HTR-8/SVneo (cell line): ENCODE measurements around the gene NEO1.

ENCODE experiments used
- DNase-seq: peaks from one replicate; pipeline ENCODE4 v3.0.0; 2011; ENCODE audit warnings: low spot score, mixed read lengths; ENCODE audit not compliant: insufficient read length
- FAIRE-seq: peaks from 2 replicates; lab custom pipeline; 2011; peaks lifted over from hg19 to GRCh38; lab: Jason Lieb, UNC

NEO1 gene

DNA sequence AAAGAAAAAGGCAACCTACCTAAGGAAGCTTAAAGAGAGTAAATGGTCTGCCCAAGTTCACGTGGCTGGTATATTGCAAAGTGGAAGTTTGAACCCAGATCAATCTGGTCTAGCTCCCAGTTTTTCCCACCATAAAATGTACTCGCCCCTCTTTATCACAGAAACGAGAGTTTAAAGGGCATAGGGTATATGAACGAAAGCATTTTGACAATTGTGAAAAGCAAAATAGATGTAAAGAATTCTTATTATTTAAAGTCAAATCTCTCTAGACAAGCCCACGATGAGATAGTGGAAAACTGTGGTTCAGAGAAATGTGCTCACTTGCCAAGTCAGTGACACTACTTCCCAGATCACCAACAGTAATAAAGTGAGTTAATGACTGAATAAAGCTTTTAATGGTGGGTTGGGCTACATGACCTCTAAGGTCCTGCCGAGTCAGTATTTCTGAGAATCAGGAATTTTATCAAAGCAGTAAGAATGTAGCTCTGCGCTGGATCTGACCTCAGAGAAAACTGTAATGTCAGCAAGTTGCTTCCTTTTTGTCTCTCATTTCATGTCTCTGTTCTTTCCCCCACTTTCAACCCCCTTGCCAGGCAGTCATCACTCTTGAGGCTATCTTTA, 23.3 kb upstream of the NEO1 start:
- no peak for DNase-seq
- peak; percentile 52 for FAIRE-seq

DNA sequence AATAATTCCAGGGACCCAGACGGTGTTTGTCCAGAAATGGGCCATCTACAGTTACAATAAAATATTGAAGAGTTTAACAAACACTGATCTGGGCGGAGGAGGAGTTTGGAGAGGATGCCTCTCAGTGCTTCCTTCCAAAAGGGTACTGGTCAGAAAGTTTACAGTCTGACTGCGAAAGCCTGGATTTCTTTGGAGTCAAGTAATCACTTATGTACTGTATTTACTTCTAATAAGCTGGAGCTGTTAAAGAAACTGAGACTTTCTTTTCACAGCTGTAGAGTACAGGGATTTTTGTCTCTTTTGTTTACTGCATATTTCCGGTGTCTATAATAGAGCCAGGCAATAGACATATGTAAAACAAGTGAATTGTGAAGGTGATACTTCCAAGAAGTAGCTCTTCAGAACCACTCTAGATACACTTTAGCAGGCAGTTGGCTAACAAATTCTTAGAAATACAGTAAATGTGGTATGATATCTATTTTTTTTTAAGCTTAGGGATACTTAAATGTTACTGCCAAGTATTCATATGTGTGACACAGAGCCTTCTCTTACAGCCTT, 22.1 kb upstream of the NEO1 start:
- DNase-seq (no peak), FAIRE-seq (no peak)

DNA sequence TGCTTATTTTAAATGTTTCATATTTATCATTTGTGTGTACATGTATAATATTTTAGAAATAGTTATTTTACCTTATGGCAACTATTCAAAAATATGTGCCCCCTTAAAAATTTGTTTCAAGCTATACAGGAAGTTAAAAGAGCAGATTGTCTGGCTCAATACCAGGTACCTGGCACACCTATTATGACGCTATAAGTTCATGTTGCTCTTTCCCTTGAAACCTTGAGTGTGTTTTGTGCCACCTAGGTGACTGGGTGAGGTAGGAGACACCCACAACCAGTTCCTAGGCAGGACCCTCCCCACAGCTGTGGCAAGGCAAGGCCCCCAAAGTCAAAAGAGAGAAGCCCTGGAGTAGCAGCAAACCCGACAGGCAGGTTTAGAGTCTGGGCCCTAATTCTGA, 20.6 kb upstream of the NEO1 start:
- FAIRE-seq (peak; percentile 20), DNase-seq (no peak)

DNA sequence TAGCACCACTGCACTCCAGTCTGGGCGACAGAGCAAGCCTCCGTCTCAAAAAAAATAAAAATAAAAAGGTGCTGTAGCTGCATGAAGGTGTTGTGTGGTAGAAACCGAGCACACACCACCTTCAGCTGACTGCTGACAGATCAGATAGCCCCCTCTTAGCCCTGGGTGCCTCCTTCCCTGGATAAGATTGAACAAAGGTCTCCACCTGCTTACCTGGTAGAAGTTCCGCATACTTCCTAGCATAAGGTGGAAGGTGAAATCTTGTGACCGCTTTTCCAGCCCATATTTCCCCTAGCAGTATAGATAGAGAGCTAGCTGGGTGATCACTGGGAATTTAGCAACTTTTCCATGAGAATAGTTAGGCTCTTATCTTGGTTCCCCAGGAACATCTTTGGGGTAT, 18.7 kb upstream of the NEO1 start:
- FAIRE-seq (peak; percentile 4), DNase-seq (no peak)

DNA sequence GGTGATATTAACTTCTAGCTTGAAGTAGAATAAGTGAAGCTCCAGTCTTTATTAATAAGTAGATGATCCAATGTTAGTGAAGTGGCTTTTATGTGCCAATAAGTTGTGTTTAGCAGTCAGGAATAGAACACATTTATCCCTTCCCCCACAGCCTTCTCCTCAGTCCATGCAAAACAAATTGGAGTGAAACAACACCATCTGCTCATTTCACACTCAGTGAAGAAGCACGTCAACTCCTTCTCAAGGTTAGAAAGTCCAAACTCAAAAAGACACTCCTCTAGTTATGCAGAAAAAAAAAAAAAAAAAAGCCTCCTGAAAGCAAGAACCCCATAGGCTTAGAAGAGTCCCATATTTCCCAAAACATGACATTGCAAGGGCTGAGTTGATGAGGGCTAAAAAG, 18.0 kb upstream of the NEO1 start:
- FAIRE-seq (peak; percentile 36), DNase-seq (no peak)

DNA sequence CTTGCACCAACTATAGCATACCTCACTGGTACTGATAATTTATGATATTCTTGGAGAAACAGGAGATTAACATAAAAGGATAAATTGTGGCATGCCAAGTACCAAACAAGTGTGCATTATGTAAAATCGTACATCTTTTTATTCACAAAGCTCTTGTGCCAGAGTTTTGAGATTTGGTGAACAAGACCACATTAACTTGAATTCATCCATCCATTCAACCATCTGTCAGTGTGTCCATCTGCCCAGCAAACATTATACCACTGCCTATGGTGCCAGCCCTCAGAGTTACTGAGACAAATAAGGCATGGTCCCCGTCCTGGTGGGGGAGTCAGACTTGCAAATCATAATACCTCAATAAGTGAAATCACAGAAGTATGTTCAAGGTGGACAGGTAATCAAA, 17.0 kb upstream of the NEO1 start:
- peak; percentile 69 for FAIRE-seq

DNA sequence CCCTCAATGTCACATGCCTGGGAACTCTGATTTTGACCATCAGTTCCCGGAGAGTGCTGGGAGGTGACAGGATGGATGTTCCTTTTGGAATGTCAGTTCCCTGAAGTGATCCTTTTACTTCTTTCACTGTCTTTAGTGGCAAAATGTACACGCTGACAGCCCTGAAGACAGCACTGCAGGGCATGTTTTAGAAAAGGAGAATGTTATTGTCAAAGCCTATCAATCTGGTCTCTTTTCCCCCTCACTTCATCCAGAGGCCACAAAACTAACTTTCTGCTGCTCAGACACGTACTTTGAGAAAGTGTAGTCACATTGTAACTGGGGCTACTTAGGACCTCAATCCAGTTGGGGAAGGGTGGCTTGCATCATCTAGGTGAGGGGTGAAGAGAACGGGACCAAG, 14.0 kb upstream of the NEO1 start:
- FAIRE-seq: peak; percentile 68
- no peak for DNase-seq

More for the DNA sequence above, 17.0 kb upstream of the NEO1 start:
- no peak for DNase-seq

DNA sequence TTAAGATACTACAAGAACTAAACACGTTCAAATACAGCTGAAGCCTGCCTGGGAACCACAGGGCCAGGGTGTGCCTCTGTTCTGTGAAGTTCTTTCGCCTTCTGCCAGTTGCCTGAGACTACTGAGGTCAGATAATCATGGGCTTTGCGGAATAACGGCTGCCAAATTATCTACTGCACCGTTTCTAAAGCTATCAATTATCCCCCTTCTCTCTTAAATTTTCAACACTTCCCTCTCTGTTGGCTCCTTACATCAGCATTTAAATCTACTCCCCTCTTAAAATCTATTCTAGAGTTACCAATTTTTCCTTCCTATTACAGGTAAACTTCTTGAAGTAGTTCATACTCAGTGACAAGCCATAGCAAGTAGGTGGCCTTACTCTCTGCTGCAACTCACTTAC, 6.2 kb upstream of the NEO1 start:
- DNase-seq: no peak
- FAIRE-seq: peak; percentile 58

DNA sequence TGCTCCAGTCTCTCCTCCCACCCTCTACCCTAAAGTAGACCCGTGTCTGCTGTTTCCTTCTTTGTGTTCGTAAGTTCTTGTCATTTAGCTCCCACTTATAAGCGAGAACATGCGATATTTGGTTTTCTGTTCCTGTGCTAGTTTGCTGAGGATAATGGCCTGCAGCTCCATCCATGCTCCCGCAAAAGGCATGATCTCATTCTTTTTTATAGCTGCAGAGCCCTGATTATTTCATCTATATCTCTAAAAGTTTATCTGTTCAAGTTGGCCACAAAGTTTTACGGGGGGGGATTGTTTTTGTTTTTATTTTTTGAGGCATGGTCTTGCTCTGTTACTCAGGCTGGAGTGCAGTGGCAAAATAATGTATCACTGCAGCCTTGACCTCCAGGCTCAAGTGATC, 4.4 kb upstream of the NEO1 start:
- DNase-seq (no peak), FAIRE-seq (no peak)

DNA sequence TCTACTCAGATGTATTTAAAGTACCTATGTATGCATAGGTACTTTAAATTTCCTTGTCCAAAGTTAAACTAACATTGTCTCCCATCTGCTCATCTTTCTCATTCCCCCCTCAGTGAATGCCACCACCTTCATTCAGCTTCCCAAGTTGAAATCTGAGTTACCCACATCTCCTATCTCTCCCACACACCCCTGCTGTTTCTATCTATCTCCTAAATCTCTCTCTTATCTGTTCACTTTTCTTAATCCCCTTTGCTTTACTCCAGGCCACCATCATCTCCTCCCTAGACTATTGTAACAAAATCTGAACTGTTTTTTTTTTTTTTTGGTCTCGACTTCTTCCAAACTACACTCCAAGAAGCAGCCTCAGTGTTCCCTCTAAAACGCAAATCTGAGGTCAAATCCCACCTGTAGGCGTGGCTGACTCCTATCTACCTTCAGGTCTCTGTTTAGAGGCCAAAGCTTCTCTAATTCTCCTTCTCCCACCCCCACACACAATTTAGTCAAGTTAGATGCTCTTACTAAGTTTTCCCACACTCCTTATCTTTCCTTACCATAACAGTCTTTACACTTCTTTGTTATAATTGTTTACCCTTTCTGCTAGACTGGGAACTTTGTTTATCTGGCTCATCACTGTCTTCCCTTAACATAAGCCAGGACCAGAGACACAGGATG, 3.5 kb upstream of the NEO1 start:
- DNase-seq (no peak), FAIRE-seq (peak; percentile 88)

DNA sequence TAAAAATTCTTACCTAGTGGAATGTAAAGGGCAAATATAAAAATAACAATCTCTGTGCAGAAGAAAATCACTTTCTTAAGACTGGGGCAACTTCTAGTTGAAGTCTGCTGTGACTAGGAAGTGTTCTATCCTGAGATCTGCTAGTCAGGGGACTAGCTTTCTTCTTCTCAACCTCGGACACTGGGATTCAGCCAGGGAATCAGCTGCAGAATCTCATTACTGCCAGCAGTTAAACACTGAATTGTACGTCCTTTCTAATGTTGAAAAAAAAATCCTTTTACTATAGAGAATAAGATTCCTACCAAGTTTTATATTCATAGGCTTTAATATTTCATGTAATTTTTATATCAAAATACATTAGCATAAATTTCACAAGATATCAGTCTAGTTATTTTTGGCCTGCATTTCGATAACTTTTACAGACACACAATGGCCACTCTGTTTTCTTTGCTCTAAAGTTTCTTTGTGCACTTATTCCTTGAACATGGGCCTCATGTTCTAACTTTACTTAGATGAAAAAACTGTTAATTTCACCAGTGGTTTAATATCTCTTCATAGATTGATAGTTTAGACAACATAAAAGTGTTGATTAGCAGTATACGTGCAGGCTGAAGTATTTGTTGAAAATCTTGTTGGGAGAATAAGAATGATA, 2.6 kb upstream of the NEO1 start:
- DNase-seq (no peak), FAIRE-seq (no peak)

DNA sequence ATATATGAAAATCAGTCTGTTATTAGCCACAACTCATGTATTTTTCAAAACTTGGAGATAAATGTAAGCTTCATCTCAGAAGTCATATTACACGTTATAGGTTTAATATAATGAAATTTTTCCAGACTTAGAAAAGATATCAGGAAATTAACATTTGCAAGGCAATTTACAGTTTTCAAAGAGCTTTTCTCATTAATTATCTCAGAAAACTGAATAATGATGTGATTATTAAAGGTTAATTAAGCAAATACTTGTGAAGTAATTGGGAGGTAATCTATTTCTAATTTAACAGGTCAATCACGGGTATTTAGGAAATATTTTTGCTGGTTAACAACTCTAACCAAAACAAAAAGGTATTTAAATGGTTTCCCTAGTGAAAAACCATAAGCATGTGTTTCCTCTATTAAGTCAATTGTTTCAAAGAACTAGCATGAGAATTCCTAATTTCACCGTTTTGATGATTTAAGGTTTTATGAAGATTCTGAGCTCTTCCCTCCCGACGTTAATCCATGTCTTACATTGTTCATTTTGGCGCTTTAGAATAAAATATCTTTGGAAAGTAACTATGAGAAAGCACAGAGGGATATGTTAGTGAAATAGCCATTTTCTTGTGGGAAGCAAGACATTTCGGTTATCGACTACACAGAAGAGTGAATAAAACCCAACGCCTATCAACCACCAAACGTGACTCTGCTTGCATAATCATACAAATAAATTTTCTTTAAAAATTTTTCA, 1.5 kb upstream of the NEO1 start:
- no peak for DNase-seq

DNA sequence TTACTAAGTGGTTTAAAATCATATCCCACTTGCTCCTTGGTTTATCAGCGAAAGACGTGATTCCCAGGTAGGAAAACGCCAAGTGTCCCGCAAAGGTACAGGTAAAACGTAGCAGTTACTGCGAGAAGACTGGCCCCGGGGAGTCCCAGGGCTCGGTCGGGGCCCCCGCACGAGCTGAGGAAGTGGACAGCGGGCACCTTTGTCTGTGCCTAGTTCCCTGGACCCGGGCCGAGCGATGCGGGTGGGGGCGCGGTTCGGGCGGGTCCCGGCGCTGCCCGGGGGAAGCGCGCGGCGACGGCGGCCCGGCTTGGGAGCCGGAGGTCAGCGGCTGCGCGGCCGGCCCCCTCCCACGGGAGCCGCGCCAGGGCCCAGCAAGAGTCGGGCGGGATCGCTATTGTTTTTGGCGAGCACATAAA, 864 bp upstream of the NEO1 start:
- FAIRE-seq: no peak
- peak; percentile 35 for DNase-seq

More for the DNA sequence above, 1.5 kb upstream of the NEO1 start:
- FAIRE-seq: no peak

DNA sequence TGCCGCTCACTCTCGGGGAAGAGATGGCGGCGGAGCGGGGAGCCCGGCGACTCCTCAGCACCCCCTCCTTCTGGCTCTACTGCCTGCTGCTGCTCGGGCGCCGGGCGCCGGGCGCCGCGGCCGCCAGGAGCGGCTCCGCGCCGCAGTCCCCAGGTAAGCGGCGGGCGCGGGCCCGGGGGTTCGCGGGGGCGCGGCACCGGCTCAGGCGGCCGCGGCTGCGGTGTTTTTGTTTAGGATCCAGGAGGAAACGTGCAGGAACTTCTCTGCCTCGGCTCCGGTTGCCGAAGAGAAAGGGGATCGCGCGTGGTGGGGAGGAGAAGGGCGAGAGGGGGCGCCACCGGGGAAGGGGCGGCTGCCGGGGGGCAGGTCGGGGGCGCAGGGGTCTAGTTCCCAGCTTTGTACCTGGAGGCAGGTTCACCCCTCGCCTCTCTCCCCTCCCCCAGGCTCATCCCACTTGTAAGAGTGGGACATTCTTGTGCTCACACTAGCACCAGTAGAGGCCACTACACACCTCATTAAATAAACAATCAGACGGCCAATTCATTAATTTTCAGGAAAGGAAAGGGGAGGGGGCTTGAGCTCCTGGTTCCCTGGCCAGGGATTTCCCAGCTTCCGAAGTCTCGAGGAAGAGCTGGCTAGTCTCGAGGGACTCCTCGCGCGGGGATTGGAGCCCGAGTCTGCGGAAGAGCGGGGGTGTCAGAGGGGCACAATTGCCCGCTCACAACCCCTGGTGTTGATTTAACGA, 562 bp downstream of the NEO1 start:
- FAIRE-seq: peak; percentile 90
- peak; percentile 77 for DNase-seq

DNA sequence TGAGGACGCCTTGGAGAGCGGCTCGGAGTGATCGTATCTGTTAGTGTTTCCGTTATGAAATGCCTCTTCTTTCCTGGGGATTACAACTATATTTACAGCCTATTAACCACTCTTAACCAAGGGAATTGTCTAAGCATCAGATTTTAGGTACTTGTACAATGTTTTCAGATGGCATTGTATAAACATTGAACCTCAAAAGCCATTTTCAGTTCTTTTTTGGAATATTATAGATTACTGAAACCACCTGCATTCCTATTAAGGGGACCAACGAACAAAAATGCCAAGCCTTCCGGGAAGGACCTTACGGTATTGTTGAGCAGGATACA, 1.1 kb downstream of the NEO1 start:
- no peak for FAIRE-seq
- no peak for DNase-seq

DNA sequence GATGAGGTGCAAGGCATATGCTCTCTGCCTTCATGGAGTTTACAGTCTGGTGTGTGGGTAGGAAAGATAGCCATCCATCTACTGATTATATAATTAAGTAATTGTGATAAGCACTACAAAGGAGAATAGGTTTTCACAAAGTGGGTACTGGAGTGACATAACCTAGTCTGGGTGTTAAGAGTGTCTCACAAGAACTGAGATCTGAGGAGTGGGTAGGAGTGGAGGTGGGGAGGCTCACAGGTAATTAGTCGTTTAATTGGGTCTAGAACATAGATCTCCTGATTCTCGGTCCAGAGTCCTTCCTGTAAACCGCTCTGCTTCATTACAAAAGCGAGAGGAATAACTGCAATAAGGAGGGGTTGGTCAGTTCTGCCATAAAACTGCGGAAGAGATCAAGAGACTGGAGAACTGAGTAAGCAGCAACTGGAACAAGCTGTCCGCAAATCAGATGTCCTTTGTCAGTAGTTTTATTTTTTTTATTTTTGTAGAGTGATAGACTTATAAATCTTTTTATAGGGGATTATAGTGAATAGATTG, 2.2 kb downstream of the NEO1 start:
- FAIRE-seq (peak; percentile 33), DNase-seq (no peak)

DNA sequence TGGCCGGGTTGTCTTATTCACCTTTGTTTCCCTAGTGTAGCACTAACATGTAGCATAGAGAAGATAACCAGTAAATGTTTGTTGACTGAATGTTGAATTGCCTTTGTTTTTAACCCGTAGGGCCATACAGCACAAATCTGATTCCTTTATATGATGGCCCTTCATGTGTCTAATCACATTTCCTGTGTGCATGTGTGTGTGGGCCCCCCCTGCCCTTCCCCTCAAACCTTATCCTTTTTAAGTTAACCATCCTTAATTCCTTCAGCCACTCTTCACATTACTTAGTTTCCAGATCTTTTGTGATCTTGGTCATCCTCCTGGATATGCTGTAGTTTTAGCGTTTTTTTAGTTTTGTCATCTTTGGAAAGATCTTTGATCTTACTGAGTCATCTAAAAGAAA, 4.2 kb downstream of the NEO1 start:
- DNase-seq (no peak), FAIRE-seq (peak; percentile 68)

DNA sequence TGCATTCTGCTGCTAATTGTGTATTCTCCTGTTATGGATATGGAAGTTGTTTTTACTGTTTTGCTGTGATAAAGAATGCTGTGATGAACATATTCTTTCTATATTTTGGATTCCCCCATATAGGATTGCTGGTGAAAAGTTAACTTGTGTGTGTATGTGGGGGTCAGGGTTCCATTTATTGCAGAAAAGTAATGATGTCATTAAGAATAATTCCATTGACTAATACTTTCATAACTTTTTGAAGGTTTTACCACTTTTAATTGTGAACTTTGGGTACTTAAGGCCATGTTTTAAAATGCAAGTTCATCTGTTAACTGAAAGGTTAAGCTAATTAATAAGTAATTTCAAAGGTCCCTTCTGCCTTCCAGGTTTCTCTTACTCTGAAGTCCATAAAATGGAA, 6.2 kb downstream of the NEO1 start:
- no peak for FAIRE-seq

DNA sequence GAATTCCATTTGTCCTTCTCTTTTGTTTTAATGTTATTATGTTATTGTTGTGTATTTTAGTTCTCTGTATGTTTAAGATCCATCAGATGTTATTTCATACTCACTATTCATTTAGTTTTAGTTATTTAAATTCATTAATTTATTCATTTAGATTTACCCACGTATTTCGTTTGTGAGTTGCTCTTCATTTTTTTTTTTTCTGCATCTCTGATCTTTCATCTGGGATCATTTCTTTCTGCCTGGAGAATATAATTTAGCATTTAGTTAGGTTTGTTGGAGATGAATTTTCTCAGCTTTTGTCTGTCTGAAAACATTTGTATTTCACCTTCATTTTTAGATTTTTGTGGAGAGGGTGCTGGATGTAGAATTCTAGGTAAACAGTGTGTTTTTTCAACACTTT, 12.9 kb downstream of the NEO1 start:
- FAIRE-seq: no peak
- no peak for DNase-seq

More for the DNA sequence above, 6.2 kb downstream of the NEO1 start:
- no peak for DNase-seq

DNA sequence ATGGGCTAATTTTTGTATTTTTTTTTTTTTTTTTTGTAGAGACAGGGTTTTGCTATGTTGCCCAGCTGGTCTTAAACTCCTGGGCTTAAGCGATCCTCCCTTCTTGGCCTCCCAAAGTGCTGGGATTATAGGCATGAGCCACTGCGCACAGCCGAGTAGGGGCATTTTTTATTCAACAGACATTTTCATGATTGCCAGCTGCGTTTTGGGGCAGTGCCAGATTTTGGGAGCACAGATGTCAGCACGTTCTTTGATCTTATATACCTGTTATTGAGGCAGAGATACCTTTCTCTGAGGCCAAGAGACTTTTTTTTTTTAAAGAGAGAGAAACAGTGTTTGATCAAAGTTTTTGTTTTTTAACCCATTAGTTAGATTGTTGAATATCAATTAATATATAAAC, 16.8 kb downstream of the NEO1 start:
- DNase-seq (no peak), FAIRE-seq (no peak)
